Adrenal gland (tissue), 12 donors: ENCODE measurements around the gene STYX. TPM values are rescaled to one million over a fixed set of nuclear protein-coding genes. Genes with fewer than 3 reads are reported as not detected.
A peak's percentile ranks its signal among the peaks of the same experiment; 100 is the strongest.

Experiments
- DNase-seq, 7 donors: peaks; one replicate each; pipeline ENCODE4 v3.0.0-alpha.2; 2019 to 2020
- H3K27ac ChIP-seq, 5 donors: fragments of 200-600 bp; sonication (generic) in 4 of 5; 1 replicate in 3 of 5; 2 replicates in 2 of 5; pipeline versions ENCODE4 v1.5.1 to v1.8.0; 2016 to 2020; ENCODE audit warnings: mild to moderate bottlenecking in 1 of 5
- H3K27me3 ChIP-seq: fragments of 200-600 bp; 2 replicates; pipeline ENCODE4 v1.8.0; 2021
- H3K36me3 ChIP-seq, 2 donors: fragments of 200-600 bp; replicated peaks in 1 of 2; 1 replicate in 1 of 2; 2 replicates in 1 of 2; pipeline versions ENCODE4 v1.5.1 to v1.8.0; 2018 to 2022
- H3K4me1 ChIP-seq, 2 donors: fragments of 200-600 bp; replicated peaks in 1 of 2; 1 replicate in 1 of 2; 2 replicates in 1 of 2; pipeline versions ENCODE4 v1.5.1 to v1.8.0; 2018 to 2021
- H3K4me3 ChIP-seq, 4 donors: fragments of 200-600 bp; sonication (generic) in 3 of 4; one replicate each; pipeline ENCODE4 v1.5.1; 2016 to 2018
- H3K9me3 ChIP-seq, 3 donors: fragments of 200-600 bp; sonication (generic) in 1 of 3; replicated peaks in 1 of 3; 1 replicate in 2 of 3; 2 replicates in 1 of 3; pipeline versions ENCODE4 v1.5.1 to v1.8.0; 2016 to 2021
- POLR2A ChIP-seq, 2 donors: fragments of 450-650 bp; IDR thresholded peaks; one replicate each; pipeline ENCODE4 v1.6.1; 2017; ENCODE audit warnings: antibody characterized with exemption in 2 of 2, mild to moderate bottlenecking in 2 of 2, moderate library complexity in 1 of 2
- WGBS, 4 donors: extraction: QIAGEN DNeasy Blood & Tissue Kit in 2 of 4; methylation state at CpG; one replicate each; pipeline versions ENCODE4 v1.1.5 to v1.1.7; 2013 to 2017; 5-methylcytosine and 5-hydroxymethylcytosine counted together
- intact Hi-C, 2 donors: fragments of 100-400 bp; cut with DNase I; formaldehyde crosslinking; loops; one replicate each; pipeline versions ENCODE4 v1.14.1 to v1.15.0; 2022 to 2023
- polyA plus RNA-seq, 3 donors: library from polyadenylated mRNA; stranded (reverse); fragments of 200-250 nt in 2 of 3; fragments of 350-450 nt in 1 of 3; fragmentation: Illumina TruSeq in 1 of 3; extraction: RNeasy Lipid Tissue Mini Kit (QIAGEN cat#74804) in 1 of 3; gene quantifications; one replicate each; pipeline ENCODE4 v1.2.3, GENCODE V29; 2013 to 2014
- total RNA-seq, 9 donors: library from RNA; depleted of rRNA in 4 of 9; stranded (reverse); fragments of >200 nt in 4 of 9; fragments of 120-200 nt in 1 of 9; fragmentation: NEBNext Ultra II Directional in 1 of 9; extraction: Animal tissue kit (Norgen Biotek cat#: 25700) in 1 of 9; gene quantifications; one replicate each; pipeline versions ENCODE4 v1.1.0 to v1.2.4, GENCODE V29; 2013 to 2023
- TF ChIP-seq, protein P1 (sequence below), 6 experiments: fragments of 450-650 bp in 4 of 6; fragments of 200-600 bp in 2 of 6; sonication (generic) in 1 of 6; IDR thresholded peaks; 1 replicate in 5 of 6; 2 replicates in 1 of 6; pipeline versions ENCODE4 v1.5.1 to v1.8.0; 2016 to 2021; ENCODE audit warnings: antibody characterized with exemption in 6 of 6, mild to moderate bottlenecking in 2 of 6, moderate library complexity in 1 of 6
- donor health status: healthy with polysubstance abuse.
- donor health status: Bipolar disorder and iron deficiency.
- donor health status: DM: yes; HTN: yes; CAD: no.
- donor health status: DM: no; HTN: no; CAD: no.
- donor health status: DM: no; HTN: no; CAD: no.
- donor health status: DM: yes; HTN: yes; CAD: no.

Gene STYX
- total and polyA plus RNA-seq, 12 donors = 1.6 to 13.0 (median 6.4) TPM

GRCh38 chr14:52738409-52738808 is 8.4 kb downstream of the STYX start:
- intact Hi-C loops = no loop called here
- no peaks in the 10 kb centered on the region for H3K27me3 ChIP-seq
- TF ChIP-seq POLR2A (IDR thresholded peaks at IDR 0.05) = no peak
- TF ChIP-seq, protein P1, sequence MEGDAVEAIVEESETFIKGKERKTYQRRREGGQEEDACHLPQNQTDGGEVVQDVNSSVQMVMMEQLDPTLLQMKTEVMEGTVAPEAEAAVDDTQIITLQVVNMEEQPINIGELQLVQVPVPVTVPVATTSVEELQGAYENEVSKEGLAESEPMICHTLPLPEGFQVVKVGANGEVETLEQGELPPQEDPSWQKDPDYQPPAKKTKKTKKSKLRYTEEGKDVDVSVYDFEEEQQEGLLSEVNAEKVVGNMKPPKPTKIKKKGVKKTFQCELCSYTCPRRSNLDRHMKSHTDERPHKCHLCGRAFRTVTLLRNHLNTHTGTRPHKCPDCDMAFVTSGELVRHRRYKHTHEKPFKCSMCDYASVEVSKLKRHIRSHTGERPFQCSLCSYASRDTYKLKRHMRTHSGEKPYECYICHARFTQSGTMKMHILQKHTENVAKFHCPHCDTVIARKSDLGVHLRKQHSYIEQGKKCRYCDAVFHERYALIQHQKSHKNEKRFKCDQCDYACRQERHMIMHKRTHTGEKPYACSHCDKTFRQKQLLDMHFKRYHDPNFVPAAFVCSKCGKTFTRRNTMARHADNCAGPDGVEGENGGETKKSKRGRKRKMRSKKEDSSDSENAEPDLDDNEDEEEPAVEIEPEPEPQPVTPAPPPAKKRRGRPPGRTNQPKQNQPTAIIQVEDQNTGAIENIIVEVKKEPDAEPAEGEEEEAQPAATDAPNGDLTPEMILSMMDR (IDR thresholded peaks at IDR 0.05) = no peak
- no peaks in the 10 kb centered on the region for H3K9me3 ChIP-seq
- H3K36me3 ChIP-seq = no peaks in the 10 kb centered on the region
- no peak for DNase-seq
- H3K4me1 ChIP-seq = peaks cover 5 to 12% of the 10 kb centered on the region in 2 donors
- no peak overlapping the region for H3K27ac ChIP-seq
- H3K4me3 ChIP-seq = no peak overlapping the region

DNA sequence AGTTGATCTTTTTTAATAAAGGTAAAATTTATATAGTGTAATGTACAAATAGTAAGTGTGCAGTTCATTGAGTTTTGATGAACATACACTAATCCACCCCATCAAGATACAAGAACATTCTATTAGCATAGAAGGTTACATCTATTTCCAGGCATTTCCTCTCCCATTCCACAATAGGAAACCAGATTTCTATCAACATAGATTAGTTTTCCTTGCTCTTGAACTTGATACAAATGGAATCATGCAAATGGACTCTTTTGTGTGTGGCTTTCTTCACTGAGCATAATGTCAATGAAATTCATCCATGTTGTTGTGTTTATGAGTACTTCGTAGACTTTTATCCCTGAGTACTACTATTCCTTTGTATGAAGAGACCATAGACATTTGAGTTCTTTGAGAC is 10.8 kb downstream of the STYX start:
- no peak overlapping the region for H3K4me3 ChIP-seq
- intact Hi-C loops = no loop called here
- H3K4me1 ChIP-seq = peaks cover 5 to 12% of the 10 kb centered on the region in 2 donors
- no peak overlapping the region for H3K27ac ChIP-seq
- WGBS, 4 donors = 88 to 98% (median 93%) methylated on average over 1 of the region's 1 CpG
- no peaks in the 10 kb centered on the region for H3K36me3 ChIP-seq
- no peaks in the 10 kb centered on the region for H3K27me3 ChIP-seq
- TF ChIP-seq, protein P1 (IDR thresholded peaks at IDR 0.05) = no peak
- no peak for TF ChIP-seq POLR2A (IDR thresholded peaks at IDR 0.05)
- DNase-seq = no peak
- no peaks in the 10 kb centered on the region for H3K9me3 ChIP-seq

GRCh38 chr14:52741865-52742264 is 11.9 kb downstream of the STYX start:
- Histone ChIP-seq H3K4me3 (no peak overlapping the region), H3K27me3 (no peaks in the 10 kb centered on the region), H3K9me3 (no peaks in the 10 kb centered on the region), H3K4me1 (peaks cover 5 to 12% of the 10 kb centered on the region in 2 donors), H3K27ac (peak overlapping the region in 2 of 5 donors; percentile 50 to 54), H3K36me3 (no peaks in the 10 kb centered on the region)
- intact Hi-C loops = no loop called here
- DNase-seq = no peak
- TF ChIP-seq, protein P1 (IDR thresholded peaks at IDR 0.05) = no peak
- TF ChIP-seq POLR2A (IDR thresholded peaks at IDR 0.05) = no peak

GRCh38 chr14:52748647-52749292 is 18.8 kb downstream of the STYX start:
- H3K36me3 ChIP-seq = peaks cover 0 to 7% of the 10 kb centered on the region in 2 donors
- H3K4me1 ChIP-seq = no peaks in the 10 kb centered on the region
- no peak overlapping the region for H3K27ac ChIP-seq
- H3K9me3 ChIP-seq = no peaks in the 10 kb centered on the region
- intact Hi-C loops = no loop called here
- WGBS, 4 donors = 92 to 96% (median 94%) methylated on average over 8 of the region's 8 CpGs
- no peak overlapping the region for H3K4me3 ChIP-seq
- no peaks in the 10 kb centered on the region for H3K27me3 ChIP-seq
- no peak for TF ChIP-seq POLR2A (IDR thresholded peaks at IDR 0.05)
- TF ChIP-seq, protein P1 (IDR thresholded peaks at IDR 0.05) = no peak
- DNase-seq = no peak
